Hindlimb muscle (tissue), 1 donor: ENCODE data around the gene RAG1. TPM values are rescaled to one million over a fixed set of nuclear protein-coding genes. Genes with fewer than 3 reads are reported as not detected.
A peak's percentile ranks its signal among the peaks of the same experiment; 100 is the strongest.

Experiments
- DNase-seq: peaks from one replicate; pipeline ENCODE4 v3.0.0-alpha.2; 2013
- polyA plus RNA-seq: library from polyadenylated mRNA; unstranded; fragments of 120-200 nt; gene quantifications from one replicate; pipeline ENCODE4 v1.2.1, GENCODE V29; 2013; ENCODE audit not compliant: insufficient read length

Gene RAG1
- polyA plus RNA-seq, 1 donor = 6.1 TPM

DNA sequence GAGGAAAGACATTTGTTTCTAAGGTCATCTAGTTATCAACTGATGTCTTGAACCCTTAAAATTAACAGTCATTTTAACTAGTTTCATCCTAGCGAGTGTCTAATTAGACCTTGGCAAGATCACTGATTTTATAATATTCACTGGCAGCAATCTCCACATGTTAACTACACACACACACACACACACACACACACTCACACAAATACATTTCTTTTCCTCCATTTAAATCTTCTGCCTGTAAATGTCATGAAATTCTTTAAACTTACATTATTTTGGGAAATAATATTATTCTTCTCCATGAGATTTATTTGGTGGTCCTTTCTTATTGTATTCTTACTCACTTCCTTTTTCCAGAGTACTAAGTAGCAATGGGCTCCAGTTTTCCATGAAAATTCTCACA lies 23.6 kb downstream of the RAG1 start:
- DNase-seq = no peak

DNA sequence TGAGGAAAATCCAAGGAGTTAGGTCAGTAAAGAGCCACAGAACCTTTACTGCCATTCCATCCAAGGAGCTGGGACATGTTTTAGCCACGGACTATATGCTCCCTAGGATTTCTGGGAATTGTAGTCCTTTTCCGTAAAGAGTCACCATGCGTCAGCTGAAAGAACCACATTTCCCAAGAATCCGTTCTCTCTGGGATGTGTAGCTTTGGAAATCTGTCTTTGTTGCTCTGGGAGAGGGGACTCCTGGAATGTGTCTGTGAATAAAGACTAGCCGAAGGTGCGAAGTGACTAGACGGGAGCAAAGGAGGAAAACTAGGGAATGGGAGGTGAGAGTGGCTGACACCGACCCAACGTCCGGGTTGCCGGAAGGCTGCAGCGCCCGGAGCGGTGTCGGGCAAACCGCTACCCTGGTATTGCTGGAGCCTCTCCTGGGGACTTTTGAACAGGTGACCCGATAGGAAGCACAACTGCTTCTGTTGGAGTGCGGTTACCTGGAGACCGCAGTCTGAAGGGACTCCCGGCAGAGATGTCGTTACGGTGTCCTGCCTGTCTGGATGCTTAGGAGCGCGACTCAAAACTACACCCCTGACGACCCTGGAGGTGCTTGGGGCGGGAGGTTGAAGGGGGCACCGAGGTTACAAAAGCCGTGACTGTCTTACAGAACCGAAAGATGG lies 26.6 kb downstream of the RAG1 start, which contains the start of gene IFTAP:
Gene IFTAP, plus strand, starts transcription at position 187 of the 674 bp plus-strand sequence. CDS start 15,602 bp downstream, outside the sequence.
- peak; percentile 90 for DNase-seq

DNA sequence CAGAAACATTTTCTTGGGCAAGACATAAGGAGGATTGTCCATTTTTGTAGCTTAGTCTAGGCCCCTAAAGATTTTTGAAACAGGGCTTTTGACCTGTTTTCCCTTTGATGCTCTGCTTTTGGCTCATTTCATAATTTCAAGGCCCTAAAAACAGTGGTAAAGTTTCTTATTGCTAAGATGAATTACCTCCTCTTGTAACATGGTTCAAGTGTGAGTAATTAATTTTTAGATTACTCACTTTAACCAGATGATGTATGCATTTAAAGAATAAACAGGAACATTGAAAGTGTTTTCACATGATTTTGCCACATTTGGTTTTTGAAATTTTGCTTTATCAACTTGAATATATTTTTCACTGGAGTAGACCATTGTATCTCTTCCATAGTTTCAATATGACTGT lies 29.1 kb downstream of the RAG1 start:
- DNase-seq = no peak

DNA sequence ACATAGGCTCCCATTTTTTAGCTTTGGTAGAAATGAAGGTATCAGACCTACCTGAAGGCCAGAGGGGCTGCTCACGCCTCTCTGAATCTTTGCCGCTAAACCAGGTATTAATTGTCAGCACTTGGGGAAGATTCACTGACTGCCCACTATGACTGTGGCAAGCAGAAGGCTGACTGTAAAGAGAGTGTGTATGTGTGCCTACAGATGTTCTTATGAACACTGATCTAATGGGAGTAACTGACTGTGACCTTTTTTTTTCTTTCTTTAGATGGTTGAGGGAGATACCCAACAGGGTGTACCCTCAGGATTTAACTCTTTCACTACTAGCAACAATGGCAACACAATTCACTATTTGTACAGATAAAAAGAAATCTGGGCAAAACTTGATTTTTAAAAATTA lies 30.2 kb downstream of the RAG1 start, which contains the start of gene RAG2:
Gene RAG2, minus strand, starts transcription at position 186 of the 400 bp plus-strand sequence. CDS start 4,068 bp downstream, outside the sequence.
- DNase-seq = no peak

DNA sequence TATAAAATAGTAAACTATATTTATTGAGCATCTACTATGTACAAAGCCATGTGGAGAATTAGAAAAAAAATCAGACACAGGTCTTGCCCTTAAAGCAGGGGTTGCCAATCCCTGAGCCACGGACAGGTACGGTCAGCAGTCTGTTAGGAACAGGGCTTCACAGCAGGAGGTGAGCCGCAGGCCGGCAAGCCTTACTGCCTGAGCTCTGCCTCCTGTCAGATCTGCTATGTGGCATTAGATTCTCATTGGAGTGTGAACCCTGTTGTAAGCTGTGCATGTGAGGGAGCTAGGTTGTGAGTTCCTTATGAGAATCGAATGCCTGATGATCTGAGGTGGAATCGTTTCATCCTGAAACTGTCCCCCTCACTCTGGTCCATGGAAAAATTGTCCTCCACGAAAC lies 32.4 kb downstream of the RAG1 start:
- DNase-seq = no peak

DNA sequence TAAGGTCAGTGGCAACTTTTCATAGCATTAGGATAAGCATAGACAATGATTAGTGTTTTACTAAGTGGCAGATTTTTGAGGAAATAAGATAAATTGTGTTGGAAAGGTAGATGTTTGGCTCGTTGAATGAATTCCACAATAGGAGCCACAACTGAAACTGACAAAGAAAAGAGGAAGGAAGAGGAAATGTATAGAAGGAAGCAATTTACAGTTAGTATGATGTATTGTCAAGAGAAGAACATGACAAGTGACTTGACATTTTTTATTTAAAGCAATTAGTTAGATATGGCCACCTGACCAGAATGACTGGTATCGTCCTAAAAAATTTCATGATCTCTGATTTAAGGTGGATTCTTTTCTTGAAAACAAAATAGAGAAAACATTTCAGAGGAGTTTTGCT lies 33.3 kb downstream of the RAG1 start:
- DNase-seq = no peak

DNA sequence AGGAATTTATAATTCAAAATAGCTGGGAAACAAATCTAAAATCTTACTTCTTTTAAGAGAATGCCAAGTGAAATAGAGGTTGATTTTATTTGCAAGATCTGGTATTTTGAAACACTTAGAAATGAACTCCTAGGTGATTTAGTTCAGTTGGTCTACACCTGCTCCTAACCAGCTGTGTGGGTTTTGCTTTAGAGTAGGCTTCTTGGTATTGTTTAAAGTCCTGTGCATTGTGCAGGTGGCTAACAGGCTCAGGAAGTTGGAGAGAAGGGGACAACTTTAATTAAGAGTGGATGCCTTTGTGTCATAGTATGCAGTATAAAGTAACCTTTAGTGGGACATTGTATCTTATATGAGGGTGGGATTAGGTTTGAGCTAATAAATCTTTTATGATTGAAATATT lies 34.3 kb downstream of the RAG1 start:
- DNase-seq = no peak

DNA sequence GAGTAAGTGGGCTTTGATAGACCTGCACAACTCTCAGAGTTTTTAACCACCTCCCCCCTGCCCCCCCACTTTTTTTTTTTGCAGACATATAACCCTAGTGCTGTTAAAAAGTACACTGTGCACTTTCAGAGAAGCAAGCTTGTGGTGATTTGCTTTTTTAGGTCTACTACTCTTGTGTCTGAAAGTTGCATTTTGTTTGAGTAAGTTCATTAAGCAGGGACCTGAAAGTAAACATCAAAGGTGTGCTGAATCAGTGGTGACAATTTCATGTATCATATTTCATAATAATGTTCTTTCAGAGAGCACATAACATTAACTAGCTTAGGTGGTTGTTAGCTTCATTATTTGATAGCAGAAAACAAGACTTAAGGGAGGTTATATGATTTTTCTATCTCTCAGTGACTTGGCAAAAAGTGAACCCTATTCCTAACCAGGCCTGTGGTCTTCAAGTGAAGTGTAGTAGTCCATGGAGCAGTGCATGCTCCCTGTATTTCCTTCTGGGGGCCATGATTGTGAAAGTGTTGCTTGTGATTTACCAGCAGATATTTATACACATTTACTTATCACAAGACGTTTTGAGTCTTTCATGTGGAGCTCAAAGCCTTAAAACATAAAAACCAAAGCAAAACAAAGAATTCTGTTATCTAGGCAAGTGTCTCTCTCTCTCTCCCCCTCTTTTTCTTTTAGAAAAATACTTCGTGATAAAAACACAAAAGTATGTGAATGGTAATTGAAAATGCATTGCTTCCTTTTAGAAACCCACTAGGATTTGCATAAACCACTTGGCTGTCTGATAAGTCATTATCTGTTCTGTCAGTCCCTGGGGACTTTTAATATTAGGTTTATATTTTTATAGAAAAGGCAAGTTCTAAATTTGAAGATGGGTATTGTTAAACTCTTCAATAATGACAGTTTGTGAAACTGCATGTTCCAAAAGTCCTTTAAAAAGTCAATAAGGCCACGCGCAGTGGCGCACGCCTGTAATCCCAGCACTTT lies 37.7 kb downstream of the RAG1 start:
- no peak for DNase-seq

DNA sequence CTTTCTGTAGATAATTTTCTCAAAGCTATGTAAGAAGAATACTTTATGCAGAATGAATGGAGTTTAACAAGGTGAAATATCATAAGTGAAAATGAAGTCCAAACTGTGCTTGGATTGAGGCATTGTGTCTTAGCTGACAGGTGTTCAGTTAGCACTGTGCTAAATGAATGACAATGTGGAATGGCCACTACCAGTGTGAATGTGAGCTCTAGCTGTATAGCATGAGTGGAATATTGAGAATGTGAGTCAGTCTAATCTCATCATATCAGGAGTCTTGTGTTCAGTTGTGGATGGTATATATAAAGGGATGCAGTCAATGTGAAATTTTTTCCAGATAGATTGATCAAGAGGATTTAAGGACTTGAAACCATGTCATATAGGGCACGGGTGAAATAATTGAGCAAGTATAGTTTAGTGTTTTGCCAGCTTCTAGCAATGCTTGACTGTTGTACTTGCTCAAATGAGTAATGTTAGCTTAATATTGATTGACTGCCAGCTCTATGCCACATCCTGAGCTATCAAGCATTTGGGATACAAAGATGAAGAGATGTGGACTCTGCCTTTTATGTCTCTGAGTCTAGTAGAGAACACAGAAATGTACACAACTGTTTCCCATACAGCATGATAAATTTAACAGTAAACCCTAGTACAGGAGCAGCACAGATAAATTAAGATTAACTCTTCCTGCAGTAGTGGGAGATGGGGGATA lies 40.8 kb downstream of the RAG1 start:
- no peak for DNase-seq

DNA sequence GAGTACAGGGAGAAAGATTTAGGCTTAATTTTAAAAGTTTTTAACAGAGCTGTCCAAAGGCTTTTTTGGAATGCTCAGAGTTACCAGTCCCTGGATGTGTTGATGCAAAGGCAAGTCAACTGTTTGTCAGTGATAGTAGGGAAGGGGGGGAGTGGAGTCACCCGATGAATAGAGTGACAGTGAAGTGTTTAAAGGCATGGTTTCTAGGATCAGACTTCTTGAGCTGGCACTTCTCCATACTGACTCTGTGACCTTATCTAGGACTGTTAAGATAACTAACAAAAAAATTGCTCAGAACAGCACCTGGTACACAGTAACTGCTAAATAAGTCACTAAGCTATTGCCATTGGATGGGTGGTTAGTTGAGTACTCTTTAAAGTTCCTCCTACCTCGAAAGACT lies 41.6 kb downstream of the RAG1 start:
- no peak for DNase-seq

DNA sequence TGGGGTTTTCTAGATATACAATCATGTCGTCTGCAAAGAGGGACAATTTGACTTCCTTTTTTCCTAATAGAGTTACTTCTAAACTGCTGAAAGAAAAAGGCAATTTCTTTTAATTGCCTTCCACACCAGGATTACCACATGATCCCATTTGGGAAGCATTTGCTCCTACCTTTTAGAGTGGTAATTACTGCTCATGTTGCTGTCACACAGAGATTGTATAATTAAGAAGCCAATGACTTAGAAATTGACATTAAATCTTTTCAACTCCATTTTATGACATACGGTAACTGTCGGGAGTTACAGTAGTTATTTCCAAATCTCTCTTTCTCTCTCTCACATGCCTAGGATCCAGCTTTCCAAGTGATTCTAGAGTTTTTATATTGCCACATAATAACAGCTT lies 48.0 kb downstream of the RAG1 start:
- no peak for DNase-seq

DNA sequence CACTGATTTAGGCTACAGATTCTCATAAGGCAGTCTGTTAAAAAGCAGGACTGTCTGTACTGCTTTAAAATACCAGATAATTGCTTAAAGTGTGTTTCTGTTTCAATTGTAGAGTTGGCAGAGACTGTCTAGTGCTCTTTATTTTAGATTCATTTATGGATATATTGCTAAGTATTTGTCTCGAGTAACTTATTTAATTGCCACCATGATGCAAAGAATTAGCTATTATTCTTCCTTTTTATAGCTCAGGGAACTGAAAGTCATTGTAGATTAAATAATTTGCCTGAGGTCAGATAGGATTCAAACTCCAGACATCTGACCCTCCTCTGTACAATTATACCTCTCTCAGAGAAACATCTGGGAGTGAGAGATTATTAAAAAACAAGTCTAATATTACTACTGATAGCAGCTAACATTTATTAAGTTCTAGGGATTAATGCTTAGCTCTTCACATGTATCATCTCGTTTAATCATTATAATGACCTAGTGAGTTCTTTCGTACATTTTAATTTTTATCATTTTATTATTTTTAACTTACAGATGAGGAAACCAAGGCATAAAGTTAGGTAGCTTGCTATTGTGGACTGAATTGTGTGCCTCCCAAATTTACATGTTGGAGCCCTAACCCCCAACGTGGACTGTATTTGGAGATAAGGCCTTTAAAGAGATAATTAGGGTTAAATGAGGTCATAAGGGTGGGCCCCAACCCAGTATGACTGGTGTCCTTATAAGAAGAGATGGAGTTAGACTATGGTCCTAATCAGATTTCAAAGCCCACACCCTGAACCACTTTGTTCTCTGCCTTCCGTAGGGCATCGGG lies 49.9 kb downstream of the RAG1 start:
- DNase-seq = no peak

DNA sequence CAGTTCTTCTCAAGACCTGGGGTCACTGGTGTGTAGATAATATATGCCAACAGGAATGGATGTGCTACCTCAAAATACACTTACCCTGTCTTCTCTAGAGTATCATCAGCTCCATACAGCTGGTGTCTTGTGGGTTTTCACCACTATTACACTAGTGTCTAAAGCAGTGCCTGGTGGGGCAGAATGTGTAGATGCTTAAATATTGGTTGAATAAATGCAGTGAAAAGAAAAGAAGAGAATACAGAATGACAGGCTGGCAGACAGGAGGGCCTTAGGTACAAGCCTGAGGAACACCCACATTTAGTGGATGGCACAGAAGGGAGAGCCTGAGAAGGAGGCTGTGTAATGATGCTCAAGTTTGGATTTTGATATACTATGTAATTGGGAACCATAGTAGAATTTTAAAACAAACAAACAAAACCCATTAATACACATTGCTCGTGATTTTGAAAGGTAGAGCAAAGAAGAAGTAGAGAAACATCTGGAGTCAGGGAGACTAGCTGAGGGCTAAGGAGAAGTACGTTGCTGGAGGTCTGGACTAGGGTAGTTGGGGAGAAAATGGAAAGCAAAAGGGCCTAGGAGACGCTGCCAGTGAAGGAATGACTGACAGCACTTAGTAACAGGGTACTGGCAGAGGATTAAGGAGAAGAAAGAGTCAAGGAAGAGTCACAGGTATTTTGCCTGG lies 50.7 kb downstream of the RAG1 start:
- DNase-seq = no peak

DNA sequence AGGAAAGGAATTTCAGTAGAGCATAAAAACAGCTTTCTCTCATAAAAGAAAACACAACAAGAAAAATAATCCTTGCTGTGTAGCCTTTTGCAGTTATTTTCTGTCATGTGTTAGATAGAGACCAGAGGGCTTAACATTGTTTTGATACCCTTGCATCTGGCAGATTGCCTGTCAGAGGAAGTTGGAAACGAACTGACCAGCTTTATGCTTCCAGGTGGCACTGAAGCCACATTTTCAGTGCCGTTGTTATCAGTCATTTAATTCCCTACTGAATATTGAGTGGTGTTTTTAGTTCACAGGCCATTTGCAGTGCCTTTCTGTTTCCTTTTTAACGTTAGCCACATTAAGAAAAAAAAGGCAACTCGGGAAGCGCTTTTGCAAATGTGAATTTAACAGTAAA lies 51.7 kb downstream of the RAG1 start:
- DNase-seq = no peak

DNA sequence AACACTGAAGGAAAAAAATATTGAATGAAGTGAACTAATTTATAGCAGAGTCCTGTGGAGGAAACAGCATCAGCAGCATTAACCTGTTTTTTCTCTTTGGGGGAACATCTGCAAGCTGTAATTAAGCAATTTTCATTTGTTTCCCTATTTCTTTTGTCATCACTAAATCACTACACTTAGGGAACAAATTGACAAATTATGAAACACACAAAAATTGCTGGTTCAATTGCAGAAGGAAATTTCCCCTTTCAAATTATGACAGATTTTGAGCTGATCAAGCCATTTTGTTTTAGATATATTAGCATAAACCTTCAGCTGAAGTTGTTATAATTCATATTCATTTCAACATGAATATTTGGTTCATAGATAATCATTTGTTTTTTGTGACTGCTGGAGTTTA lies 52.4 kb downstream of the RAG1 start:
- no peak for DNase-seq

DNA sequence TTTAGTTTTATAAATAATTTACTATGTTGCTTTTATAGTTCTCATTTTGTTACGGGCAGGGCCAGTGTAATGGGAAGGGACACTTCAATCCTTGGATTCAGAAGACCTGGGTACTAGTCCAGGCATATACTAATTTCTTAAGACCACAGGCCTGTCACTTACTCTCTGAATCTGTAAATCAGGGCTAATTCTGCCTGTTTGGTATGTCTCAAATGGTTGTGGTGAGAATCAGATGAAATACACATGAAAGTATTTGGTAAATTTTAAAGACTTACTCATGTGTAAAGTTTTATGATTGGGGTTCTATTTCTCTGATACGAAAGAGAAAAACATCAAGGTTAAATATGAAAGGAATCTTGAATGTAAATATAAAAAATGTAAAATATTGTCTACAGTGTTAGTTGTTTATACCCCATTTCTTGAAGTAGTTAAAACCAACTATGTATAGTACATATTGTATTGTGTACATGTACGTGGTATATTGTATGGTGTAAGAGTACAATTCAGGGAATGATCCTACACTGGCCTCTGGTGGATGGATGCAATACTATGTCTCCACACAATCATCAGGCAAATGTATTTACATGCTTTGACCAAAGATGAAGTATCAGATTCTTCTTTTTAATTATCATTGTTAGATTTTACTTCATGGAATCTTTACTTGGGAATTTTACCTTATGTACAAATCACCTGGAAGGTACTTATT lies 54.8 kb downstream of the RAG1 start:
- no peak for DNase-seq

DNA sequence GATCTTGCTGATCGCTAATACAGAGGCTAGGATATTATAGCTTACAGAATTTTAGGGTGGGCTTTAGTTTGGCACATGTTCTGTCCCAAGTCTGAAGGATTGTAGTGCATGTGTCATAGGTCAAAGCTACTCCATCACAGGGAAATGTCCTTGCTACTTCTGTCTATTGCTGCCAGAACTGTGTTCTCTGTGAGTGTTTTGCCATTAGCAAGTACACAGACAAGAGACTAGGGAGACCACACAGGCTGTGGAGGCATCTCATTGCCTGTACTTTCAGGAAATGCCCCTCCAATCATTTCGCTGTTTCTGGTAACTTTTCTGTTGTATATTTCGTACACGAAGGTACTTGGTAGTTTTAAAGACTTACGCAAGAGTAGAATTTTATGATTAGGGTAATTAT lies 55.7 kb downstream of the RAG1 start:
- DNase-seq = no peak

DNA sequence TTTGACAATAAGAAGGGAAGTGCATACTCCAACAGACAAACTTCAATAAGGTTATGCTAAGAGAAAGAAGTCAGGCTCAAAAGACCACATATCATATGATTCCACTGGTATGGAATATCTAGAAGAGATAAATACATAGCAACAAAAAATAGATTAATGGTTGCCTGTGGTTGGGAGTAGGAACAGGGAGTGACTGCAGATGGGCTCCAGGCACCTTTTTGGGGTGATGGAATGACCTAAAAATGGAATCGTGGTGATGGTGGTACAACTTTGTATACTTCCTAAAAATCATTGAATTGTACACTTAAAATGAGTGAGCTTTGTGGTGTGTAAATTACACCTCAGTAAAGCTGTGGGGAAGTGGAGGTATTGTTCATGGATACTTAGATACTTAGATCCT lies 59.2 kb downstream of the RAG1 start:
- DNase-seq = no peak

DNA sequence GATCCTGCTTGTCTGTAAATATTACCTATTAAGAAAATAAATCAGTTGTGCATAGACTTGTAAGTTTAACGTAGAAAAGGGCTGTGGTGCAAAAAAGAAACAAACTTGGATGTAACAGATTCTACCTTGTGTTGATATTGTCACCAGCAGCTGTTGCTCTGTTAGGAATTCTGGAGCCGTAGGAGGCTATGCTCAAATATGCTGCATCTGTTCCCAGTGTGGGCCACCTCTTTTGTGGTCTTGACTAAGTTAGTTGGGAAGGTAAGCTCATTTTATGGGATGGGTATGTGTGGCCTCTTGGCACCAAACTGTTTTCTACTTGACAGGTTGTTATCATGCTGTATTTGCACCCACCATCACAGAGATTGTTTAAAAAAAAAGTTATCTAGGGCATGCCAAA lies 59.7 kb downstream of the RAG1 start:
- DNase-seq = no peak

DNA sequence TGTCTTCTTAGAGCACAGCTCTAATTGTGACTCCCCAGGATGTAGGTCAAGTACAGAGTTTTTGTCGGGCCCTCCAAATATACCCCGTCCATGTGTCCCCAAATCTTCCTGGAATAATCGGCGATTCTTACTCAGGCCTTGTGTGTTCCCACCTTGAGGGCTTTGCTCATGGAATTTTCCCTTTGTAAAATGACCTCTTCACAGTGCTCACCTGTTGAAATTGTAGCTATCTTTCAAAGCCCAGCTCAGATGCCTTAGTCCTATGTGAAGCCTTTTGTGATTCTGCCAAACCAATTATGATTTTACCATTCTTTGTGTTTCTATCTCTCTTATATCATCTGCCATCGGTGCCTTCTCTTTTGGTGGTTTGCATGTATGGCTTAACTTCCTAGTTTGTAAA lies 60.3 kb downstream of the RAG1 start:
- DNase-seq = no peak

DNA sequence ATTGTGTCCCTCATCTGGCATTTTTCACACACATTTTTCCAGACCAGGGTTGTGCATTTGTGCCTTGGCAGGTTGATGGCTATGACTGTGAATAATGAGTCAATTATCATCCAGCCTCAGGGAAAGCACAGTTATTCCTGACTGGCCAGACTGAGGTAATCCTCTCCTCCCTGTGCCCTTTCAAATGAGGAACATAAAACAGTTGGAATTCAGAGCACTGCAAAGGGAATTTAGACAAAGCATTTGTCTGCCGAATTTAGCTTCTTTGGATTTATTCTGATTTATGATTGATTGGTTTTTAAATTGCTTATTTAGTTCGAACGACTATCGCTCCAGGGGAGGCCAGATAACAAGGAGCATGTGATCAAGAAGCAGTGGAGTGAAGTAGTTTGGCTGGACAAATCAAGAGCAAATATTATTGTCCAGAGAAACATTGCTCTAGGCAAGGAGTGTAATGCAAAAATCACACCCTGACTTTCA lies 61.0 kb downstream of the RAG1 start:
- DNase-seq = no peak
